Stimulated activated CD8-positive, alpha-beta memory T cell treated with anti-CD3 and anti-CD28 coated beads, Interleukin-4, amount 100 ng/mL, for 24 hours (primary cell): ENCODE data around the gene GRSF1.
"Not testable (repeated sequence)": the region's sequence is repeated elsewhere in the genome, so short reads cannot be mapped to it uniquely, and the experiment has no call there.

Experiments
- DNase-seq: peaks from one replicate; pipeline ENCODE4 v3.0.0-alpha.2; 2020; ENCODE audit warnings: low read depth

The GRSF1 gene

GRCh38 chr4:70833675-70834074 is 6.0 kb downstream of the GRSF1 start:
- no peak for DNase-seq

DNA sequence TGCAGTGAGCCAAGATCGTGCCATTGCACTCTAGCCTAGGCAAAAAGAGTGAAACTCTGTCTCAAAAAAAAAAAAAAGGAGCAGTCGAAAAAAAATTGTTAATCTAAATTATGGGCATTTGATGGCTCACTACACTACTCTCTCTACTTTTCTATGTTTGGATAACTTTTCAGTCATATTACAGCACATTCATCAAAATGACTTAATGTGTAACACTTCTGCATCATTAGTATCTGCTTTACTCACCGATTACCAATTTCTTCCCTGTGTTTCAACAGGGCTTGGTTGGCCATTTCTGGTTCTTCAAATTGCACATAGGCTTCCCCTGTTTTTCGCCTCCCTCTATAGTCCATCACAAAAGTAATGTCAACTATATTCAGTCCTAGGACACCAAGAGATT is 8.4 kb downstream of the GRSF1 start:
- DNase-seq: no peak

DNA sequence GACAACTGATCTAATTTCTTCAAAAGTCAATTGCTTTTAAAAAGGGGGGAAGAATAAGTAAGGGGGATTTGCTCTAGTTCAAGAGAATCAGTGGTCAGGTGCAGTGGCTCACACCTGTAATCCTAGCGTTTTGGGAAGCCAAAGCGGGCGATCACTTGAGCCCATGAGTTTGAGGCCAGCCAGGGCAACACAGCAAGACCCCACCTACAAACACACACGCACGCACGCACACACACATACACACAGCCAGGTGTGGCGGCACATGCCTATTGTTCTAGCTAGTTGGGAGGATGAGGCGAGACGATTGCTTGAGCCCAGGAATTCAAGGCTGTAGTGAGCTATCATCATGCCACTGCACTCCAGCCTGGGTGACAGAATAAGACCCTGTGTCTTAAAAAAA is 9.6 kb downstream of the GRSF1 start:
- no peak for DNase-seq

- DNase-seq: no peak
Measured at GRCh38 chr4:70829492-70829891, 10.2 kb downstream of the GRSF1 start.

- DNase-seq: no peak
Measured at GRCh38 chr4:70829015-70829414, 10.7 kb downstream of the GRSF1 start.

DNA sequence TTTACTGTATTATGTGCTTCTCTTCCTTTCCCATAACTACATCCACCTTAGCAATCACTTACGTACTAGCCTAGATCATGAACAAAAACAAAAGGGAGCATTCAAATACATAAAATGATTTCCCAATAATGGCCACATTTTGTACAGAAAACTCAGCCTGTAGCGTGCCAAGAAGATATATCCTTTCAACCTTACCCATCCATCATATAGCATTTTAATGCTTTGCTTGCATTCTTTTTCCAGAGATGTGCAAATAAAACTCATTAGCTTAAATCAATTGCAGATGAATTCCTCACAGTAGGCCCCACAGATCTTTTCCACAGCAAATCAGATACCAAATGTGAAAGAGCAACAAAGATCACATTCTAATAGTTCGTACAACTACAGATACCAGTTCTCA is 20.8 kb downstream of the GRSF1 start:
- no peak for DNase-seq

DNA sequence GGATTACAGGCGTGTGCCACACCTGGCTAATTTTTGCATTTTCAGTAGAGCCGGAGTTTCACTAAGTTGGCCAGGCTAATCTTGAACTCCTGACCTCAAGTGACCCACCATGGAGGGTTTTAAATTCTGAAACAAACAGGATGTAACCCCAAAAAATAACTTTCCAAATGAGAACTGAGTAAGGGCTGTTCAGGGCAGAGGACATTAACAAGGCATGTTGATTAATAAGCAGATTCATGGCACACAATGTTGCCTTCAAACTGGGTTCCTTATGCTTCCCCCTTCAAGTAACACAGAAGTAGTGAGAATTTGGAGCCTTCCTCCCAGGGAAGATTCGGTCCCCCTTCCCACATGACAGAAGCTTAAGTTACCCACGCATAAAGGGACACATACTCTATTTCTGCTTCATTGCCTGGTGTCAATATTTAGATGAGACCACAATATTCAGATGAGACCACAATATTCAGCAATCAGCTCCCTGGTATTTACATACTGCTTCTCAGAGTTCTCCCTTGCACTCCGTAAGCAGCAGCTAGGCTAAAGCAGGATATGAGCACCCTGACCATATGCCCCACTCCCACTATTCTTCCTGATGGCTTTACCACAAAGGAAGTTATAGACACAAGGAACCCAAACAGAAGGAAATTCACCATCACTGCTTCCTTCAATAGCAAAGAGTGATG is 21.4 kb downstream of the GRSF1 start:
- DNase-seq: no peak

- DNase-seq: no peak
Measured at GRCh38 chr4:70816894-70817293, 22.8 kb downstream of the GRSF1 start.

- DNase-seq: no peak
Measured at GRCh38 chr4:70815370-70815769, 24.3 kb downstream of the GRSF1 start.

DNA sequence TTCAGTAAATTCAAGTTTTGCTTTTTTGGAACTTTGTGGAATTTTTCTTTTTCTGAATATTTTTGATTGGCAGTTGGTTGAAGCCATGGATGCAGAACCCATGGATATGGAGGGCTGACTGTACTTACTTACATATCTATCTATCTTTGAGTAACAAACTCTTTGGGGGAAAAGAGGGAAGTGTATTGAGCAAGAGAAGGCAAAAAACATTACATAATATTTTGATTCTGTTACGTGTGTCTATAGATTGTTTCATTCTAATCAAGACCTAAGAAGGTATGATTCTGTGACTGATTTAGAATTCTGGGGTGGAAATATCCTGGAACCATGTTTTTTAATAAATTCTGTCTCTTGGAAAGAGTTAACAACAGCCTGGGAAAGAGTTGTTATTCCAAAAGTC is 31.5 kb downstream of the GRSF1 start:
- no peak for DNase-seq

- DNase-seq: no peak
Measured at GRCh38 chr4:70802928-70803580, 36.6 kb downstream of the GRSF1 start.

DNA sequence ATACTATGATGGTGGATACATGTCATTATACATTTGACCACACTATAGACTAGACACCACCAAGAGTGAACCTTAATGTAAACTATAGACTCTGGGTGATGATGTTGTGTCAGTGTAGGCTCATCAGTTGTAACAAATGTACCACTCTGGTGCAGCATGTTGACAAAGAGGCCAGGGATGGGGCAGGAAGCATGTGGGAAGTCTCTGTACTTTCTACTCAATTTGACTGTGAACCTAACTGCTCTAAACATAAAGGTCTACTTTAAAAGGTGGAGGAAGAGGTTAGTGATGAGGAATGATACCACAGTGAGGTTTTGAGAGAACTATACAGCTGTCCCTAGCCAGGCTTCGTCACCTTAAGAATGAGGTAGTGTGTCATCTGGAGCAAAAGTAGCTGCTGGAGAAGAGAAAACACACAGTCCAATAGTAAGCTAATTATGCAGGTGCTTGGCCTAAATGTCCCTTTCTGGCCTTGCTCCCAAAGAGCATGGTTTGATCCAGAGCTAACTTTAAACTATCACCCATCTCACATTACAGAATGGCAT is 38.4 kb downstream of the GRSF1 start:
- no peak for DNase-seq

DNA sequence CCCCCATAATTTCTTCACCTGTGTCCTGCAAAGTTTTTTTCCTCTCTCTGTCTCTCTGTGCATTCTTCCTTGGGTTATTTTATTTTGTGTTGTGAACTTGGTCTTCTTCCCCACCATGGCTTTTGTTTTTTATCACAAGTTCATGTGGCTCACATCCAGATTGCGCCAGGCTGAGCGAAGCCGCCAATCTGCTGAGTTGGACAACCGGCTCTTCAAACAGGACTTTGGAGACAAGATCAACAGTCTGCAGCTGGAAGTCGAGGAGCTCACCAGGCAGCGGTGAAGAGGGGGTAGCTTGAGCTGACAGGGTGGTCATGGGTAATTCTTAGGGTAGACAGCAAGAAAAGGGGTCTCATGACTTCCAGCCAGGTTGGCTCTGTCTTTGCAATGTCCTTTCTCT is 46.1 kb downstream of the GRSF1 start:
- no peak for DNase-seq

GRCh38 chr4:70788733-70789132 is 51.0 kb downstream of the GRSF1 start:
- no peak for DNase-seq

DNA sequence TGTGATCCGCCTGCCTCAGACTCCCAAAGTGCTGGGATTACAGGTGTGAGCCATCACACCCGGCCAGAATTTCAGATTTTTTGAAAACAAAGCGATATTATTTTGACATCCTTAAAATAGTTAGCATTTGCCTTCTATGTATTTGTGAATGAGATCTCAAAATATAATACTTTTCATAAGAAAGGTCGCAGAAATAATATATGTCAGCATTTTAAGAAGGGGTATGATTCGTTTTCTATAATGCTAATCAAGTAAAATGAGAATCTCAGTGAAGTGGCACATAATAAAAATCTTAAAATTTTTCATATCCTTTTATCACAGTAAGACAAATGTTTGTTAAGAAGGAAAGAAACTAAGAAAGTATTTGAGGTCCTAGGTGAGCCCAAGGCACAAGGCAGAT is 52.2 kb downstream of the GRSF1 start:
- DNase-seq: no peak

- DNase-seq: no peak
Measured at GRCh38 chr4:70783096-70783495, 56.6 kb downstream of the GRSF1 start.

GRCh38 chr4:70778888-70779422 is 60.7 kb downstream of the GRSF1 start:
- no peak for DNase-seq

- no peak for DNase-seq
Measured at GRCh38 chr4:70772929-70773555, 66.6 kb downstream of the GRSF1 start.

- DNase-seq: not testable (repeated sequence)
Measured at GRCh38 chr4:70769396-70769795, 70.3 kb downstream of the GRSF1 start.

DNA sequence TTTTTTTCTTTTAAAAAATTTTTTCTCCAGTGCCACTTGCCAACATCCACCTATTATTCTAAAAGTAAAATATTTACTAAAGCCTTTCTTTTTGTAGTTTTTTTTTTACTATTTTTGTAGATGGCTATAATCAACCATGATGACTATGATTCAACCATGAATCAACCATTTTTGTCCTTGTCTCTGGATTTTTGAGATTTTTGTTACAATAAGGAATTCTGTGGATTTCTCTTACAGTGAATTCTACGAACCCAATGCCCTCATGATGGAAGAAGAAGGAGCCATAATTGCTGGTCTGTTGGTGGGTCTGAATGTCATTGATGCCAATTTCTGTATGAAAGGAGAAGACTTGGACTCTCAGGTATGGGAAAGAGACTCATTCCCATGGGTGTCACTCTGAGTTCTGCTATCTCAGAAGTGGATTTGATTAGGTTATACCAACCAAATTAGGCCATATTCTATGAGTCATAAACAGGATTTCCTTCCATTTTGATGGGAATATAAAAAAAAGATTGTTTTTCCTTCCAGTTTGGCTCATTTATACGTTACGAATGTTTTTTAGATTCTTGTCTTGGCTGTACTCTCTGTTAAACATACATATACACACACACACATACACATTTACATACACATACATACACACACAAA is 71.3 kb downstream of the GRSF1 start:
- no peak for DNase-seq
